ENCODE results near the gene NRDE2. TPM values are rescaled to one million over a fixed set of nuclear protein-coding genes. Genes with fewer than 3 reads are reported as not detected.

NRDE2 gene
- total and polyA plus RNA-seq, 2 of the 4 experiments (the other 2 are of a cell fraction) = 4.5 to 9.3 TPM

GRCh38 chr14:90378249-90378648 lies 46.5 kb upstream of the NRDE2 start:
- Histone ChIP-seq H2BK15ac (ENCODE audit: low read depth, low read length) (no peak overlapping the region), H3K9ac (ENCODE audit: low read depth, low read length) (no peak overlapping the region), H4K8ac (ENCODE audit: low read depth in 2 of 2, low read length in 2 of 2) (no peak overlapping the region), H3K27ac (ENCODE audit: insufficient read depth, low read length) (no peak overlapping the region), H3K79me1 (ENCODE audit: low read depth in 1 of 2, low read length in 2 of 2) (peaks cover 3 to 5% of the 10 kb centered on the region in 2 experiments; a peak in 1 of 4 replicates), H3K36me3 (ENCODE audit: control insufficient read depth, insufficient read depth, low read length) (no peaks in the 10 kb centered on the region), H3K4me3 (ENCODE audit: insufficient read depth, low read depth, low read length) (no peak overlapping the region), H4K20me1 (ENCODE audit: insufficient read depth, low read length) (no peaks in the 10 kb centered on the region), H2AK5ac (ENCODE audit: low read depth, low read length) (no peak overlapping the region), H2BK120ac (ENCODE audit: low read depth, low read length) (no peak overlapping the region), H3K9me1 (ENCODE audit: insufficient read depth, low read length) (0 out of 2 replicates have a peak, but pooled peaks cover 2% of the 10 kb centered on the region), H4K5ac (ENCODE audit: low read depth, low read length) (no peak overlapping the region), H2AK9ac (replicated peaks; ENCODE audit: low read depth, low read length, poor library complexity) (no peak overlapping the region), H3K27me3 (ENCODE audit: control insufficient read depth, insufficient read depth, low read length) (no peaks in the 10 kb centered on the region), H3K9me3 (ENCODE audit: control insufficient read depth, insufficient read depth, low read length) (no peaks in the 10 kb centered on the region), H3K18ac (ENCODE audit: low read depth, low read length) (no peak overlapping the region), H3K14ac (replicated peaks; ENCODE audit: low read depth, low read length) (no peak overlapping the region), H3K23ac (ENCODE audit: low read depth, low read length) (no peak overlapping the region), H2BK20ac (ENCODE audit: low read depth, low read length) (no peak overlapping the region), H2AFZ (replicated peaks; ENCODE audit: low read length, poor library complexity) (no peak overlapping the region), H3K56ac (ENCODE audit: extremely low read depth, insufficient read depth, low read length) (no peak overlapping the region), H3K4ac (ENCODE audit: low read depth, low read length) (no peak overlapping the region), H3K4me2 (ENCODE audit: low read depth, low read length) (no peak overlapping the region), H2BK5ac (ENCODE audit: low read depth, low read length, poor library complexity, severe bottlenecking) (no peak overlapping the region), H3K4me1 (ENCODE audit: control insufficient read depth, insufficient read depth, low read length) (peaks cover 7% of the 10 kb centered on the region), H4K91ac (ENCODE audit: insufficient read depth, low read depth, low read length) (no peak overlapping the region)
- dilution Hi-C loops (cut with HindIII; ENCODE audit: low sequenced_read_pairs, unreplicated experiment) = no loop called here
- intact Hi-C loops (cut with micrococcal nuclease) = no loop called here
- ChIA-PET CTCF (no interaction called here), POLR2A (ENCODE audit: unreplicated experiment) (no interaction called here)
- DNase-seq (no peak), ATAC-seq (ENCODE audit: low read depth) (no peak)
- 87% methylated on average over 3 of the region's 6 CpGs; no CpG with 5 or more reads in 1 of the 2 experiments for WGBS, 2 experiments (ENCODE audit: extremely low coverage in 2 of 2, insufficient read length in 1 of 2)
- TF ChIP-seq USF2 (IDR thresholded peaks at IDR 0.05; ENCODE audit: low read depth, low read length) (no peak), POLR2A (IDR thresholded peaks at IDR 0.05; ENCODE audit: low read depth, low read length) (no peak), CTCF (conservative IDR thresholded peaks at IDR 0.05; ENCODE audit: low read depth, low read length) (no peak), MAZ (IDR thresholded peaks at IDR 0.05; ENCODE audit: borderline replicate concordance, low read depth, low read length) (no peak)
- in situ Hi-C loops (cut with MboI; ENCODE audit: low sequenced_read_pairs) = loop anchor here (25.0 kb wide), 1 partner anchor 784 kb away; no protein-coding TSS in a partner anchor
- BruUV-seq (replicated peaks) = no TSS peak

All from IMR-90 (cell line).